Activated naive CD4-positive, alpha-beta T cell treated with Interleukin-2 at 50 U/mL for 16 hours (primary cell): Measurements from ENCODE around the gene ABLIM1.

Experiments
- DNase-seq: peaks from one replicate; pipeline ENCODE4 v3.0.0-alpha.2; 2020

The ABLIM1 gene

GRCh38 chr10:114643158-114643557 lies 14.9 kb downstream of the ABLIM1 start:
- no peak for DNase-seq

GRCh38 chr10:114642729-114643128 lies 15.3 kb downstream of the ABLIM1 start:
- DNase-seq: no peak

- no peak for DNase-seq
Observed at GRCh38 chr10:114638821-114639625, 19.1 kb downstream of the ABLIM1 start.

GRCh38 chr10:114635797-114636550 lies 22.1 kb downstream of the ABLIM1 start:
- DNase-seq: no peak

GRCh38 chr10:114635101-114635500 lies 23.0 kb downstream of the ABLIM1 start:
- no peak for DNase-seq

GRCh38 chr10:114634609-114634979 lies 23.5 kb downstream of the ABLIM1 start:
- no peak for DNase-seq

GRCh38 chr10:114632869-114633715 lies 25.0 kb downstream of the ABLIM1 start:
- DNase-seq: no peak

- peak; percentile 32 for DNase-seq
Observed at GRCh38 chr10:114631666-114632417, 26.2 kb downstream of the ABLIM1 start.

GRCh38 chr10:114631090-114631665 lies 26.9 kb downstream of the ABLIM1 start:
- DNase-seq: no peak

GRCh38 chr10:114629824-114630730 lies 28.0 kb downstream of the ABLIM1 start:
- no peak for DNase-seq

GRCh38 chr10:114629083-114629823 lies 28.8 kb downstream of the ABLIM1 start:
- no peak for DNase-seq

GRCh38 chr10:114628106-114628505 lies 30.0 kb downstream of the ABLIM1 start:
- DNase-seq: no peak

GRCh38 chr10:114626841-114627240 lies 31.2 kb downstream of the ABLIM1 start:
- DNase-seq: no peak

- DNase-seq: no peak
Observed at GRCh38 chr10:114624951-114625780, 32.9 kb downstream of the ABLIM1 start.

- no peak for DNase-seq
Observed at GRCh38 chr10:114624422-114624821, 33.7 kb downstream of the ABLIM1 start.

GRCh38 chr10:114623661-114624294 lies 34.3 kb downstream of the ABLIM1 start:
- no peak for DNase-seq

- no peak for DNase-seq
Observed at GRCh38 chr10:114623155-114623554, 34.9 kb downstream of the ABLIM1 start.

GRCh38 chr10:114618722-114619121 lies 39.4 kb downstream of the ABLIM1 start:
- DNase-seq: no peak

- no peak for DNase-seq
Observed at GRCh38 chr10:114616516-114616915, 41.6 kb downstream of the ABLIM1 start.
